Neural cell (in vitro differentiated cells): ENCODE measurements around the gene PLEKHA7. TPM values are rescaled to one million over a fixed set of nuclear protein-coding genes. Genes with fewer than 3 reads are reported as not detected.

Source experiments
- H2AFZ ChIP-seq: fragments of 200-600, 300-800 bp; sonication (generic), shearing (Covaris generic); 2 replicates; pipeline ENCODE4 v1.6.0; 2014; ENCODE audit warnings: low read depth, mild to moderate bottlenecking, antibody characterized with exemption, low read length, moderate library complexity
- H3F3A ChIP-seq: fragments of 200-600 bp; shearing (Covaris generic); 2 replicates; pipeline ENCODE4 v1.6.1; 2016; ENCODE audit warnings: mild to moderate bottlenecking, moderate library complexity, mixed read lengths, antibody characterized with exemption, low read length; ENCODE audit not compliant: insufficient read depth, poor library complexity, severe bottlenecking
- H3K27ac ChIP-seq: fragments of 200-600, 300-800 bp; sonication (generic), shearing (Covaris generic); 2 replicates; pipeline ENCODE4 v1.5.1; 2014; ENCODE audit warnings: mild to moderate bottlenecking, low read length, moderate library complexity
- H3K27me3 ChIP-seq: fragments of 300-800, 200-600 bp; sonication (generic), shearing (Covaris generic); 2 replicates; pipeline ENCODE4 v1.6.0; 2014; ENCODE audit warnings: mild to moderate bottlenecking, low read depth, low read length, moderate library complexity; ENCODE audit not compliant: insufficient read depth
- H3K36me3 ChIP-seq: fragments of 300-800, 200-600 bp; sonication (generic), shearing (Covaris generic); 2 replicates; pipeline ENCODE4 v1.5.1; 2014; ENCODE audit warnings: mild to moderate bottlenecking, antibody characterized with exemption, low read length, moderate library complexity; ENCODE audit not compliant: insufficient read depth
- H3K4me2 ChIP-seq: fragments of 300-800, 200-600 bp; sonication (generic), shearing (Covaris generic); 2 replicates; pipeline ENCODE4 v1.6.0; 2014; ENCODE audit warnings: mild to moderate bottlenecking, low read length
- H3K4me3 ChIP-seq: fragments of 300-800, 200-600 bp; sonication (generic), shearing (Covaris generic); 2 replicates; pipeline ENCODE4 v1.5.1; 2014; ENCODE audit warnings: mild to moderate bottlenecking, low read length, moderate library complexity
- H3K79me2 ChIP-seq: fragments of 200-600 bp; shearing (Covaris generic); replicated peaks from 2 replicates; pipeline ENCODE4 v1.6.0; 2014; ENCODE audit warnings: mild to moderate bottlenecking, low read length, moderate library complexity; ENCODE audit not compliant: insufficient read depth
- H3K9ac ChIP-seq: fragments of 300-800, 200-600 bp; sonication (generic), shearing (Covaris generic); 2 replicates; pipeline ENCODE4 v1.6.1; 2016; ENCODE audit warnings: mild to moderate bottlenecking, low read length, mixed read lengths
- H3K9me2 ChIP-seq: fragments of 200-600 bp; shearing (Covaris generic); 2 replicates; pipeline ENCODE4 v1.6.1; 2016; ENCODE audit warnings: mild to moderate bottlenecking, low read length, mixed read lengths; ENCODE audit not compliant: insufficient read depth
- H3K9me3 ChIP-seq: fragments of 200-600, 300-800 bp; sonication (generic), shearing (Covaris generic); 2 replicates; pipeline ENCODE4 v1.6.1; 2016; ENCODE audit warnings: mild to moderate bottlenecking, mixed run types, low read length, moderate library complexity, mixed read lengths
- H4K20me1 ChIP-seq: fragments of 200-600 bp; shearing (Covaris generic); 2 replicates; pipeline ENCODE4 v1.6.1; 2016; ENCODE audit warnings: mild to moderate bottlenecking, mixed run types; ENCODE audit not compliant: insufficient read depth
- CTCF ChIP-seq: fragments of 450-650 bp; IDR thresholded peaks from 2 replicates; pipeline ENCODE4 v1.5.1; 2014; ENCODE audit warnings: antibody characterized with exemption, mild to moderate bottlenecking, moderate library complexity; ENCODE audit not compliant: poor library complexity, severe bottlenecking
- EP300 ChIP-seq: fragments of 450-650 bp; conservative IDR thresholded peaks from 2 replicates; pipeline ENCODE4 v1.6.1; 2014; ENCODE audit warnings: antibody characterized with exemption, mild to moderate bottlenecking, moderate library complexity; ENCODE audit not compliant: poor library complexity, severe bottlenecking
- EZH2 ChIP-seq: fragments of 200-600, 300-800 bp; shearing (Covaris generic), sonication (generic); IDR thresholded peaks from 2 replicates; pipeline ENCODE4 v1.6.1; 2014; ENCODE audit warnings: antibody characterized with exemption, low read length, borderline replicate concordance, mild to moderate bottlenecking; ENCODE audit not compliant: insufficient read depth, poor library complexity, severe bottlenecking
- MXI1 ChIP-seq: fragments of 450-650 bp; conservative IDR thresholded peaks from 2 replicates; pipeline ENCODE4 v1.6.1; 2014; ENCODE audit warnings: antibody characterized with exemption, mild to moderate bottlenecking; ENCODE audit not compliant: poor library complexity, severe bottlenecking
- POLR2AphosphoS5 ChIP-seq: IDR thresholded peaks from 2 replicates; pipeline ENCODE4 v1.6.1; 2012
- RAD21 ChIP-seq: fragments of 450-650 bp; conservative IDR thresholded peaks from 2 replicates; pipeline ENCODE4 v1.6.1; 2014; ENCODE audit warnings: antibody characterized with exemption, mild to moderate bottlenecking, moderate library complexity
- REST ChIP-seq: IDR thresholded peaks from 2 replicates; pipeline ENCODE4 v1.6.1; 2012; ENCODE audit warnings: borderline replicate concordance
- SMC3 ChIP-seq: fragments of 450-650 bp; conservative IDR thresholded peaks from 2 replicates; pipeline ENCODE4 v1.6.1; 2014; ENCODE audit warnings: antibody characterized with exemption, mild to moderate bottlenecking, moderate library complexity; ENCODE audit not compliant: poor library complexity
- TAF1 ChIP-seq: IDR thresholded peaks from 2 replicates; pipeline ENCODE4 v1.6.1; 2012; ENCODE audit warnings: low read depth
- polyA plus RNA-seq: library from polyadenylated mRNA; depleted of rRNA; stranded (reverse); fragments of >200 nt; gene quantifications from 2 replicates; pipeline ENCODE4 v1.2.3, GENCODE V29; 2014

Gene PLEKHA7
- polyA plus RNA-seq, 1 donor from 2014 or later = 45.7 TPM

- H3K9ac ChIP-seq = no peak overlapping the region
- no peak overlapping the region for H2AFZ ChIP-seq
- TF ChIP-seq MXI1 (no peak), POLR2AphosphoS5 (no peak), EP300 (no peak), EZH2 (no peak), RAD21 (no peak), CTCF (no peak), REST (no peak), SMC3 (no peak), TAF1 (no peak)
- H3K4me2 ChIP-seq = no peak overlapping the region
- H3K9me3 ChIP-seq = no peaks in the 10 kb centered on the region
- H3K4me3 ChIP-seq = no peak overlapping the region
- H3K27ac ChIP-seq = peak overlapping the region; percentile 45
- no peaks in the 10 kb centered on the region for H3F3A ChIP-seq
- no peaks in the 10 kb centered on the region for H3K79me2 ChIP-seq
- H3K27me3 ChIP-seq = no peaks in the 10 kb centered on the region
- peaks cover 11% of the 10 kb centered on the region for H3K36me3 ChIP-seq
- H4K20me1 ChIP-seq = no peaks in the 10 kb centered on the region
- no peaks in the 10 kb centered on the region for H3K9me2 ChIP-seq
Observed at GRCh38 chr11:16816358-16817270, 197.6 kb downstream of the PLEKHA7 start.

- Histone ChIP-seq H3K27me3 (no peaks in the 10 kb centered on the region), H3K79me2 (no peaks in the 10 kb centered on the region), H3K36me3 (peaks cover 11% of the 10 kb centered on the region), H3K27ac (peak overlapping the region; percentile 53), H4K20me1 (no peaks in the 10 kb centered on the region), H3K9me3 (no peaks in the 10 kb centered on the region), H3K9me2 (no peaks in the 10 kb centered on the region), H2AFZ (no peak overlapping the region), H3F3A (no peaks in the 10 kb centered on the region), H3K4me2 (no peak overlapping the region), H3K9ac (peak overlapping the region; percentile 36), H3K4me3 (peak overlapping the region; percentile 26)
- TF ChIP-seq TAF1 = no peak
- TF ChIP-seq POLR2AphosphoS5 = peak; percentile 84
- TF ChIP-seq SMC3 = peak; percentile 55
- TF ChIP-seq RAD21 = peak; percentile 37
- peak; percentile 29 for TF ChIP-seq REST
- TF ChIP-seq MXI1 = peak; percentile 51
- TF ChIP-seq CTCF = no peak
- TF ChIP-seq EZH2 = no peak
- TF ChIP-seq EP300 = peak; percentile 98
Observed at GRCh38 chr11:16815047-16815767, 199.0 kb downstream of the PLEKHA7 start.
